GM12891 (cell line): ENCODE data around the gene LRRN4.

ENCODE experiments used
- POLR2A ChIP-seq: IDR thresholded peaks from 2 replicates; pipeline ENCODE4 v1.6.1; 2011; ENCODE audit warnings: low read depth, low read length, control low read depth
- POLR2AphosphoS5 ChIP-seq: IDR thresholded peaks from 2 replicates; pipeline ENCODE4 v1.6.1; 2011; ENCODE audit warnings: low read depth, low read length, control low read depth
- POU2F2 ChIP-seq: IDR thresholded peaks from 2 replicates; pipeline ENCODE4 v1.6.1; 2011; ENCODE audit warnings: low read depth, mild to moderate bottlenecking, control low read depth, low read length, moderate library complexity
- TAF1 ChIP-seq: IDR thresholded peaks from 2 replicates; pipeline ENCODE4 v1.6.1; 2011; ENCODE audit warnings: low read depth, low read length, control low read depth

DNA sequence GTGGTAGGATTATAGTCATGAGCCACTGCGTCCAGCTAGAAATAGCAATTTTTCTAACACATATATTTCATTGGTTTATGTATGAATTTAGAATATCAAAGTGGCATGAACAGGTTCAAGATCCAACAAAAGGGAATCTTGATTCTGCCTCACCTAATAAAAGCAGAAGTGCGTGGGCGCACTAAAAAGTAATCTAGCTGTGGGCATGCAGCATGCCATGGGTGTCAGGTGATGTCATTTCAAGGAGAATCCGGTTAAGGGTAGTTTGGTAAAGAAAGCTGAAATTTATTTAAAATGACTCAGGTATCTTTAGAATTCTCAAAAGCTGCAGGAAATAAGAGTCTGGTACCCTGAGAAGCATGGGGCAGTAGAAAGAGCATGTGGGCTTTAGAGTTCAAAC is 17.6 kb downstream of the LRRN4 start:
- TF ChIP-seq POLR2A, result no peak
- TF ChIP-seq POLR2AphosphoS5, result no peak
- no peak for TF ChIP-seq POU2F2
- TF ChIP-seq TAF1, result no peak
